ENCODE measurements around the gene IMMP2L. TPM values are rescaled to one million over a fixed set of nuclear protein-coding genes. Genes with fewer than 3 reads are reported as not detected.

Gene IMMP2L
- total and polyA plus RNA-seq, 2 donors (not counting 3 experiments of a cell fraction or from before 2014, with no cell fraction given), result 9.9 to 11.8 TPM

- no peaks in the 10 kb centered on the region for H3K79me2 ChIP-seq (ENCODE audit: control insufficient read depth, insufficient read depth, low read length)
- POLR2A ChIA-PET, result no interaction called here
- no peak for DNase-seq (ENCODE audit: low read depth, low spot score)
Observed at GRCh38 chr7:111535142-111535870, 27.0 kb downstream of the IMMP2L start.

More at GRCh38 chr7:111535142-111535870, 27.0 kb downstream of the IMMP2L start:
- H3K4me3 ChIP-seq (replicated peaks in 1 of 3; ENCODE audit: insufficient read depth in 1 of 3, low read depth in 1 of 3, low read length in 3 of 3), result no peak overlapping the region
- FAIRE-seq, result no peak
- no peaks in the 10 kb centered on the region for H3K9me3 ChIP-seq (replicated peaks; ENCODE audit: control insufficient read depth, insufficient read depth, low read length)
- intact Hi-C loops (cut with micrococcal nuclease), result no loop called here
- H3K36me3 ChIP-seq (ENCODE audit: control insufficient read depth in 2 of 2, extremely low read depth in 1 of 2, insufficient read depth in 2 of 2, low read length in 2 of 2), result no peaks in the 10 kb centered on the region
- H3K9ac ChIP-seq (replicated peaks; ENCODE audit: extremely low read depth, insufficient read depth, low read length), result no peak overlapping the region
- no peaks in the 10 kb centered on the region for H4K20me1 ChIP-seq (replicated peaks; ENCODE audit: control insufficient read depth, extremely low read depth, insufficient read depth, low read length)
- TF ChIP-seq JUN (IDR thresholded peaks at IDR 0.05; ENCODE audit: borderline replicate concordance, insufficient read depth, insufficient read length, low read depth) (no peak), POLR2A (IDR thresholded peaks at IDR 0.05; ENCODE audit: low read depth, low read length) (no peak), MYC (IDR thresholded peaks at IDR 0.05; ENCODE audit: low read depth, low read length) (no peak), MAX (IDR thresholded peaks at IDR 0.05; ENCODE audit: insufficient read depth, insufficient read length) (no peak), EZH2 (IDR thresholded peaks at IDR 0.05; ENCODE audit: borderline replicate concordance, low read depth, low read length, severe bottlenecking) (no peak), CTCF (IDR thresholded peaks at IDR 0.05; ENCODE audit: extremely low read depth in 1 of 2, insufficient read depth in 1 of 2, low read depth in 1 of 2, low read length in 2 of 2) (no peak), GATA2 (IDR thresholded peaks at IDR 0.05; ENCODE audit: insufficient read depth, insufficient read length, low read depth, low read length) (no peak)
- BruUV-seq (replicated peaks), result no TSS peak
- H3K4me1 ChIP-seq (ENCODE audit: control insufficient read depth, extremely low read depth, insufficient read depth, low read length), result peaks cover under 1% of the 10 kb centered on the region
- H3K9me1 ChIP-seq (replicated peaks; ENCODE audit: control insufficient read depth, extremely low read depth, insufficient read depth, low read length), result no peaks in the 10 kb centered on the region
- CTCF ChIA-PET, result interaction anchor here (1.1 kb wide), 1 partner anchor 31 kb away, joined by 3 read pairs; no protein-coding TSS in a partner anchor
- no peak overlapping the region for H2AFZ ChIP-seq (ENCODE audit: low read depth, low read length)
- H3K4me2 ChIP-seq (ENCODE audit: insufficient read depth, low read length), result no peak overlapping the region
- H3K27ac ChIP-seq (ENCODE audit: insufficient read depth, low read depth, low read length), result no peak overlapping the region
- H3K27me3 ChIP-seq (ENCODE audit: control insufficient read depth in 2 of 2, insufficient read depth in 2 of 2, low read length in 2 of 2), result no peaks in the 10 kb centered on the region
- dilution Hi-C loops (cut with MboI; ENCODE audit: extremely low pct_ligation_motif_present, low sequenced_read_pairs), result no loop called here
